Measurements from ENCODE around the gene ECPAS.

- TF ChIP-seq, protein P1, sequence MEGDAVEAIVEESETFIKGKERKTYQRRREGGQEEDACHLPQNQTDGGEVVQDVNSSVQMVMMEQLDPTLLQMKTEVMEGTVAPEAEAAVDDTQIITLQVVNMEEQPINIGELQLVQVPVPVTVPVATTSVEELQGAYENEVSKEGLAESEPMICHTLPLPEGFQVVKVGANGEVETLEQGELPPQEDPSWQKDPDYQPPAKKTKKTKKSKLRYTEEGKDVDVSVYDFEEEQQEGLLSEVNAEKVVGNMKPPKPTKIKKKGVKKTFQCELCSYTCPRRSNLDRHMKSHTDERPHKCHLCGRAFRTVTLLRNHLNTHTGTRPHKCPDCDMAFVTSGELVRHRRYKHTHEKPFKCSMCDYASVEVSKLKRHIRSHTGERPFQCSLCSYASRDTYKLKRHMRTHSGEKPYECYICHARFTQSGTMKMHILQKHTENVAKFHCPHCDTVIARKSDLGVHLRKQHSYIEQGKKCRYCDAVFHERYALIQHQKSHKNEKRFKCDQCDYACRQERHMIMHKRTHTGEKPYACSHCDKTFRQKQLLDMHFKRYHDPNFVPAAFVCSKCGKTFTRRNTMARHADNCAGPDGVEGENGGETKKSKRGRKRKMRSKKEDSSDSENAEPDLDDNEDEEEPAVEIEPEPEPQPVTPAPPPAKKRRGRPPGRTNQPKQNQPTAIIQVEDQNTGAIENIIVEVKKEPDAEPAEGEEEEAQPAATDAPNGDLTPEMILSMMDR (conservative IDR thresholded peaks at IDR 0.05): no peak
- TF ChIP-seq EZH2 (IDR thresholded peaks at IDR 0.05; ENCODE audit: low read depth): no peak
Observed at GRCh38 chr9:111516061-111516465, 31.9 kb upstream of the ECPAS start.

All from PC-9 (cell line).